HG02678 (cell line): Measurements from ENCODE around the gene ERFE.
A peak's percentile ranks its signal among the peaks of the same experiment; 100 is the strongest.

ENCODE experiments used
- ATAC-seq: cut with Tn5 transposase; IDR thresholded peaks from one replicate; pipeline ENCODE4 v1.9.1; 2021; ENCODE audit warnings: mild to moderate bottlenecking, moderate library complexity; ENCODE audit not compliant: unreplicated experiment

The ERFE gene

GRCh38 chr2:238202326-238203093, 43.7 kb downstream of the ERFE start:
- ATAC-seq = no peak

DNA sequence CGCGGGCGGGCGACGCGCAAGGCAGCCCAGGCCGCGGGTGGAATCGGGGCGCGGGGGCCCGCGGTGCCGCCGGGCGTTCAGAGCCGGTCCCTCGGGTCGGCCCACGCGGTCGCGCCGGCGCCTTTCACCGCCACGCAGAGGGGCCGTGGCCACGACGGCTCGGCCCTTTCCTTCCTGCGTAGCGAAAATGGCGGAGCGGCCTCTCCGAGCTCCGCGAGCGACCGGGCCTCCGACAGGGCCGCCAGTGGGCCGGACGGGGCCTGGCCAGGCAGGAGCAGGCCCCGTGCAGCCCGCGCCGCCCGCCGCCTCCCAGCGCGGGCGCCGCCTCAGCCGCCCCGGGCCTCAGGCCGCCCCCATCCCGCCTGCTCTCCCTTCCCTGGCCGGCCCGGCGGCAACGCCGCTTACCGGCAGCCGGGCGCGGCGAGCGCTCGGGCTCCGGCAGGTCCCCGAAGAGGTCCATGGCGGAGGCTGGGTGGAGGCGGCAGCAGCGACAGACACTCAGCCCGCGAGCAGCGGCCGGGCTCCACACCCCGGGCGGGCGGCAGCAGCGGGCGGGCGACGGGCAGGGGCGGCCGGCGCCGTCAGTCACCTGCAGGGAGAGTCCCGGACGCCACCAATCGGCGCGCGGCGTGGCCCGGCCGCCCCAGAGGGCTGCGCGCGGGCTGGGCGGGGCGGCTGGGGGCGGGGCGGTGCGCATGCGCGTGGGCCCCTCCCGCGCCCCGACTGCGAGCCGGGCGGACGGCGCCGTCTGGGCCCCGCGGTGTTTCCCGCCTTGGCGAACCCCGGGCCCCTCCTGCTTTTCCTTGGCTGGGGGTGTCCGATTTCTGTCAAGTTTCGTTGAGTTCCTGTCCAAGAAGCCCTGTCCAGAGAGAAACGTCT, 44.6 kb downstream of the ERFE start, which contains the start of gene ILKAP:
TSS of gene ILKAP (minus strand) at position 602 of the 879 bp plus-strand sequence. CDS start at position 460, 142 bp downstream.
- peak; percentile 97 for ATAC-seq

- ATAC-seq = no peak
These were observed 45.4 kb downstream of the ERFE start for GRCh38 chr2:238203973-238204683.

DNA sequence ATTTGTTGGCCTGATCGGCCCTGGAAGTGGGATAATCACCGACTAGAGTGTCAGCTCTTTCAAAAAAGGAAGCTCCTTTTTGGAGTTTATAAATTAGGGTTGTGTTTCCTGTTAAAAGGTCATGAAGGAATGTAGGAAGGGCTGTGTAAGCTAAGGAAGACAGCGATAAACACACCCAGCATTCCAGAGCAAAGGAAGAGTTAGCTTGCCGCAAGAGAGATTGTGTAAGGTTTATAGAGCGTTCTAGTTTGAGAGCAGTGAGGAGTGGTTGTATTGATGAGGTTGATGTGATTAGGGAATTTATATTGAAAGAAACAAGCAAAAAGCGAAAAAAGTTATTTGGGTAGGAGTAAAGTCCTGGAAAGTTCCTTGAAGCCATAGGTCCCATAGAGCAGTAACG, 48.2 kb downstream of the ERFE start:
- ATAC-seq = no peak

DNA sequence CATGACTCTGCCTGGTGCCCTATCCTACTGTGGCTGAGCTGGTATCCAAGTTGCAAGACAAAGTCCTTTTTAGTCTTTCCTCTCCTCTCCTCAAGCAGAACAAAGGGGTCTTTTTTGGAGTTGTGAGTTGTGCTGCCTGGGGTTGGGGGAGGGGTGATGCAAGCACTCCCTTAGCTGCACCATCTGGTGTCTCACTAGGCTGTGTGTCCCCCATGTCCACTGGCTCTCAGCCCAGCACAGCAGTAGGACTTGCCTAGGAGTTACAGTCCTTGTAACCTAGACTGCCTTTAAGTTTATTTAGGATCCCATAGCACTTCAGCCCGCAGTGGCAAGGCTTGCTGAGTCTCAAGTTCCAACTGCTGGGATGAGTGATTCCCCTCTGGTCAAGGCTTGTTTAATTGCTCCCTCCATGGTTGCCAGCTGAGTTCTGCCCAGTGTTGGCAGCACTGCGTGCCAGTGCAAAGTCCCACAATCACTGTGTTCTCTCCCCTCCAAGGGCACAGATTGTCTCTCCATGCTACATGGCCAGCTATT, 57.9 kb downstream of the ERFE start:
- no peak for ATAC-seq
